HEK293 (cell line): ENCODE results near the gene NGRN.
"Not testable (repeated sequence)": the region's sequence is repeated elsewhere in the genome, so short reads cannot be mapped to it uniquely, and the experiment has no call there.

Experiments used
- CTCF ChIA-PET: fragments of 350-600 bp; formaldehyde crosslinking; extraction: SDS; loops from one replicate; lab custom pipeline; 2021; ENCODE audit warnings: antibody characterized with exemption; lab: Yijun Ruan, JAX
- POLR2A ChIA-PET: fragments of 300-600 bp; formaldehyde crosslinking; extraction: SDS; loops from one replicate; lab custom pipeline; 2020; ENCODE audit warnings: antibody characterized with exemption, inconsistent platforms; lab: Yijun Ruan, JAX
- H3K27ac ChIP-seq: fragments of 200-500 bp; sonication (Bioruptor generic); 2 replicates; pipeline ENCODE4 v1.5.1; 2014; ENCODE audit warnings: low read depth, low read length, control low read depth, inconsistent platforms; ENCODE audit errors: extremely low read depth
- H3K36me3 ChIP-seq, 2 experiments: fragments of 200-500 bp in 1 of 2; sonication (Bioruptor generic) in 1 of 2; 1 replicate in 1 of 2; 2 replicates in 1 of 2; pipeline ENCODE4 v1.5.1; 2014 to 2017; ENCODE audit warnings: inconsistent platforms in 2 of 2, low read length in 2 of 2; ENCODE audit not compliant: control insufficient read depth in 2 of 2, insufficient read depth in 1 of 2
- H3K4me1 ChIP-seq: fragments of 200-500 bp; sonication (Bioruptor generic); 2 replicates; pipeline ENCODE4 v1.5.1; 2014; ENCODE audit warnings: mild to moderate bottlenecking, low read length, inconsistent platforms; ENCODE audit not compliant: control insufficient read depth, insufficient read depth
- H3K4me3 ChIP-seq: 2 replicates; pipeline ENCODE4 v1.5.1; 2011; ENCODE audit warnings: low read depth, mild to moderate bottlenecking, control low read depth, low read length, moderate library complexity
- H3K9me3 ChIP-seq: fragments of 200-500 bp; sonication (Bioruptor generic); 2 replicates; pipeline ENCODE4 v1.5.1; 2014; ENCODE audit warnings: low read depth, low read length, inconsistent platforms; ENCODE audit not compliant: control insufficient read depth, insufficient read depth
- HOXD13 ChIP-seq: sonication (generic); formaldehyde crosslinking; IDR thresholded peaks from 2 replicates; pipeline ENCODE4 v1.8.0; 2022; ENCODE audit warnings: missing genetic modification reagents, borderline replicate concordance
- IKZF3 ChIP-seq: fragments of 450-650 bp; IDR thresholded peaks from 2 replicates; pipeline ENCODE4 v1.5.0; 2018; ENCODE audit warnings: missing biosample characterization, mild to moderate bottlenecking, missing genetic modification characterization, moderate library complexity
- KLF8 ChIP-seq: fragments of 450-650 bp; formaldehyde crosslinking; IDR thresholded peaks from 2 replicates; pipeline ENCODE4 v1.5.1; 2016; ENCODE audit warnings: missing biosample characterization, missing genetic modification characterization
- OSR2 ChIP-seq: fragments of 450-650 bp; formaldehyde crosslinking; IDR thresholded peaks from 2 replicates; pipeline ENCODE4 v1.5.1; 2016; ENCODE audit warnings: missing biosample characterization, missing genetic modification characterization
- OVOL3 ChIP-seq: fragments of 450-650 bp; formaldehyde crosslinking; IDR thresholded peaks from 2 replicates; pipeline ENCODE4 v1.5.1; 2016; ENCODE audit warnings: missing biosample characterization, missing genetic modification characterization
- PRDM10 ChIP-seq: fragments of 450-650 bp; formaldehyde crosslinking; IDR thresholded peaks from 2 replicates; pipeline ENCODE4 v1.5.1; 2016; ENCODE audit warnings: missing biosample characterization, missing genetic modification characterization
- SETDB1 ChIP-seq: IDR thresholded peaks from one replicate; pipeline ENCODE4 v1.6.1; 2017; ENCODE audit warnings: mild to moderate bottlenecking, low read length, moderate library complexity, mixed read lengths; ENCODE audit not compliant: insufficient read length
- ZBTB21 ChIP-seq: fragments of 450-650 bp; formaldehyde crosslinking; IDR thresholded peaks from 2 replicates; pipeline ENCODE4 v1.5.1; 2017; ENCODE audit warnings: missing biosample characterization, missing genetic modification characterization
- ZBTB6 ChIP-seq: fragments of 450-650 bp; formaldehyde crosslinking; IDR thresholded peaks from 2 replicates; pipeline ENCODE4 v1.5.1; 2017; ENCODE audit warnings: missing biosample characterization, missing genetic modification characterization
- ZBTB8A ChIP-seq: fragments of 450-650 bp; formaldehyde crosslinking; IDR thresholded peaks from 2 replicates; pipeline ENCODE4 v1.5.1; 2016; ENCODE audit warnings: missing biosample characterization, missing genetic modification characterization
- ZEB2 ChIP-seq: fragments of 450-650 bp; formaldehyde crosslinking; IDR thresholded peaks from 2 replicates; pipeline ENCODE4 v1.5.1; 2016; ENCODE audit warnings: missing biosample characterization, missing genetic modification characterization
- ZFP69B ChIP-seq: fragments of 450-650 bp; formaldehyde crosslinking; IDR thresholded peaks from 2 replicates; pipeline ENCODE4 v1.5.1; 2016; ENCODE audit warnings: missing biosample characterization, missing genetic modification characterization
- ZNF114 ChIP-seq: fragments of 450-650 bp; formaldehyde crosslinking; IDR thresholded peaks from 2 replicates; pipeline ENCODE4 v1.5.0; 2017; ENCODE audit warnings: missing biosample characterization, missing genetic modification characterization
- ZNF146 ChIP-seq: fragments of 450-650 bp; formaldehyde crosslinking; IDR thresholded peaks from 2 replicates; pipeline ENCODE4 v1.5.1; 2016; ENCODE audit warnings: missing biosample characterization, missing genetic modification characterization
- ZNF248 ChIP-seq: fragments of 450-650 bp; formaldehyde crosslinking; IDR thresholded peaks from 2 replicates; pipeline ENCODE4 v1.5.1; 2017; ENCODE audit warnings: missing biosample characterization, missing genetic modification characterization
- ZNF350 ChIP-seq: fragments of 450-650 bp; formaldehyde crosslinking; IDR thresholded peaks from 2 replicates; pipeline ENCODE4 v1.5.0; 2017; ENCODE audit warnings: missing biosample characterization, mild to moderate bottlenecking, missing genetic modification characterization
- ZNF473 ChIP-seq: fragments of 450-650 bp; formaldehyde crosslinking; IDR thresholded peaks from 2 replicates; pipeline ENCODE4 v1.5.1; 2017; ENCODE audit warnings: missing biosample characterization, missing genetic modification characterization
- ZNF571 ChIP-seq: fragments of 450-650 bp; formaldehyde crosslinking; IDR thresholded peaks from 2 replicates; pipeline ENCODE4 v1.5.0; 2017; ENCODE audit warnings: missing biosample characterization, missing genetic modification characterization
- ZNF621 ChIP-seq: fragments of 450-650 bp; formaldehyde crosslinking; IDR thresholded peaks from 2 replicates; pipeline ENCODE4 v1.5.1; 2017; ENCODE audit warnings: missing biosample characterization, missing genetic modification characterization
- ZNF658 ChIP-seq: fragments of 450-650 bp; formaldehyde crosslinking; IDR thresholded peaks from 2 replicates; pipeline ENCODE4; 2016; ENCODE audit warnings: missing biosample characterization, missing genetic modification characterization
- ZNF785 ChIP-seq: fragments of 450-650 bp; formaldehyde crosslinking; IDR thresholded peaks from 2 replicates; pipeline ENCODE4 v1.5.1; 2016; ENCODE audit warnings: missing biosample characterization, missing genetic modification characterization
- ZSCAN5A ChIP-seq: fragments of 450-650 bp; formaldehyde crosslinking; IDR thresholded peaks from 2 replicates; pipeline ENCODE4 v1.5.1; 2016; ENCODE audit warnings: missing biosample characterization, missing genetic modification characterization
- ZXDB ChIP-seq: fragments of 450-650 bp; formaldehyde crosslinking; IDR thresholded peaks from 2 replicates; pipeline ENCODE4 v1.5.1; 2016; ENCODE audit warnings: missing biosample characterization, missing genetic modification characterization

NGRN gene

GRCh38 chr15:90257776-90258175 is 7.7 kb upstream of the NGRN start:
- ChIA-PET POLR2A (interaction anchor here (1.2 kb wide), 1 partner anchor 8 kb away, joined by 3 read pairs; the partner anchor contains the start of gene TTLL13), CTCF (interaction anchor here (0.6 kb wide), 1 partner anchor 37 kb away, joined by 3 read pairs; no protein-coding TSS in a partner anchor)
- Histone ChIP-seq H3K4me1 (no peaks in the 10 kb centered on the region), H3K36me3 (no peaks in the 10 kb centered on the region), H3K27ac (no peak overlapping the region), H3K9me3 (no peaks in the 10 kb centered on the region), H3K4me3 (no peak overlapping the region)
- TF ChIP-seq ZNF350 (tag by site-specific recombination) (no peak), IKZF3 (tag by site-specific recombination) (no peak), ZNF571 (no peak), ZNF473 (tag by site-specific recombination) (no peak), ZNF114 (tag by site-specific recombination) (no peak), ZNF621 (no peak), ZNF248 (tag by site-specific recombination) (no peak), ZFP69B (tag by site-specific recombination) (no peak), ZNF785 (tag by site-specific recombination) (no peak), KLF8 (tag by site-specific recombination) (no peak), OVOL3 (tag by site-specific recombination) (no peak), ZBTB21 (tag by site-specific recombination) (no peak), ZNF658 (no peak), ZEB2 (tag by site-specific recombination) (no peak), SETDB1 (no peak), ZBTB6 (tag by site-specific recombination) (no peak), OSR2 (no peak), ZSCAN5A (tag by site-specific recombination) (no peak), HOXD13 (CRISPR knock-in tag) (no peak), PRDM10 (no peak)

- no peaks in the 10 kb centered on the region for H3K4me1 ChIP-seq
- H3K4me3 ChIP-seq: no peak overlapping the region
- no peaks in the 10 kb centered on the region for H3K36me3 ChIP-seq
- no peak overlapping the region for H3K27ac ChIP-seq
- no peak for TF ChIP-seq ZNF146
- TF ChIP-seq ZBTB8A: no peak
- TF ChIP-seq ZXDB (tag by site-specific recombination): no peak
- ChIA-PET POLR2A (interaction anchor here (4.7 kb wide), 1 partner anchor 26 kb away, joined by 18 read pairs; the partner anchor contains the start of genes CIB1 and GDPGP1), CTCF (no interaction called here)
- no peaks in the 10 kb centered on the region for H3K9me3 ChIP-seq
These were observed 5.9 kb upstream of the NGRN start for GRCh38 chr15:90259524-90259923.

- H3K27ac ChIP-seq, CTCF ChIA-PET, H3K4me3 ChIP-seq, H3K36me3 ChIP-seq, H3K4me1 ChIP-seq, H3K9me3 ChIP-seq: not testable (repeated sequence)
- POLR2A ChIA-PET: interaction anchor here (1.7 to 4.7 kb wide), 2 partner anchors 11 to 27 kb away, joined by 12 to 18 read pairs; partner anchors contain the start of genes CIB1, GDPGP1 and TTLL13
These were observed 4.7 kb upstream of the NGRN start for GRCh38 chr15:90260731-90261130.
